ENCODE results near the gene SPINT2. TPM values are rescaled to one million over a fixed set of nuclear protein-coding genes. Genes with fewer than 3 reads are reported as not detected.

The SPINT2 gene
- total RNA-seq, 3 donors from 2014 or later (not counting 1 experiment from before 2014, with no cell fraction given): 2.7 to 13.7 (median 6.9) TPM

DNA sequence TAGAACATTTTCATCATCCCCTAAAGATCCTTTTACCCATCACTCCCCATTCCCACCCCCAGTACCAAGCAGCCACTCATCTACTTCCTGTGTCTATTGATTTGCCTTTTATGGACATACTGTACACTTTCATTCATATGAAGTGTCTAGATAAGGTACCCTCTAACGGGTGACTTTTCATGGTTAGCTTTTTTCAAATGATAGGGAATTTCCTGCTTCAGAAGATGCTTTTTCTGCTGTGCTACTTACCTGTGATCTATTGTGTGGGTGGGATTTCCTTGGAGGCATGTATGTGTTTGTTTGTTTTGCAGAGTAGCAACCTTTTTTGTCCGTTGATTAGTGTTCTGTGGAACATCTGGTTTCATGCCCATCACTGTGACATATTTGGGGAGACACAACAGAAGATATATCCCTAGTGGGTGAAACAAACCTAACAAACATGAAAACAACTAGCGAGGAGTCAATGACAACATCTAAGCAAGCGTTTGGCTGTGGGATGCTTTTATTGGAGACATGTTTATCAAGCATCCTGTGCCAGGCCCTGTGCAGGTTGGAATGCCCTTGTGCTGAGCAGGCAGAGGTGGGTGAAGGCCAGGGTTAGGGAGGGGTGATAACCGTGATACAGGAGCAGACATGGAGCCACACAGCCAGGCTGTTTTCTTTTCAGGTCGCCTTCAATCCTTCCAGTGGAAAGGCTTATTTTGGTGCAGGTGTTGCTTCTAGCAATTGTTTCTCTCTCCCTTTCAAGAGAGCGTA lies 17.6 kb downstream of the SPINT2 start:
- DNase-seq (peak in 1 of 2 donors; percentile 42), ATAC-seq (no peak)
- Mint-ChIP-seq H3K27ac (no peak overlapping the region), H3K36me3 (no peaks in the 10 kb centered on the region), H3K9me3 (no peaks in the 10 kb centered on the region), H3K27me3 (ENCODE audit: low read depth in 2 of 2) (no peaks in the 10 kb centered on the region), H3K4me1 (no peaks in the 10 kb centered on the region), H3K4me3 (no peak overlapping the region)
- TF ChIP-seq, protein P1, sequence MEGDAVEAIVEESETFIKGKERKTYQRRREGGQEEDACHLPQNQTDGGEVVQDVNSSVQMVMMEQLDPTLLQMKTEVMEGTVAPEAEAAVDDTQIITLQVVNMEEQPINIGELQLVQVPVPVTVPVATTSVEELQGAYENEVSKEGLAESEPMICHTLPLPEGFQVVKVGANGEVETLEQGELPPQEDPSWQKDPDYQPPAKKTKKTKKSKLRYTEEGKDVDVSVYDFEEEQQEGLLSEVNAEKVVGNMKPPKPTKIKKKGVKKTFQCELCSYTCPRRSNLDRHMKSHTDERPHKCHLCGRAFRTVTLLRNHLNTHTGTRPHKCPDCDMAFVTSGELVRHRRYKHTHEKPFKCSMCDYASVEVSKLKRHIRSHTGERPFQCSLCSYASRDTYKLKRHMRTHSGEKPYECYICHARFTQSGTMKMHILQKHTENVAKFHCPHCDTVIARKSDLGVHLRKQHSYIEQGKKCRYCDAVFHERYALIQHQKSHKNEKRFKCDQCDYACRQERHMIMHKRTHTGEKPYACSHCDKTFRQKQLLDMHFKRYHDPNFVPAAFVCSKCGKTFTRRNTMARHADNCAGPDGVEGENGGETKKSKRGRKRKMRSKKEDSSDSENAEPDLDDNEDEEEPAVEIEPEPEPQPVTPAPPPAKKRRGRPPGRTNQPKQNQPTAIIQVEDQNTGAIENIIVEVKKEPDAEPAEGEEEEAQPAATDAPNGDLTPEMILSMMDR (IDR thresholded peaks at IDR 0.05): no peak
- 74% methylated on average over 7 of the region's 7 CpGs for WGBS (ENCODE audit: insufficient coverage)
- H3K9me3 ChIP-seq (ENCODE audit: control insufficient read depth, insufficient read depth, low read length): no peaks in the 10 kb centered on the region
- H3K4me3 ChIP-seq (ENCODE audit: low read length): no peak overlapping the region
- no peaks in the 10 kb centered on the region for H3K36me3 ChIP-seq (ENCODE audit: control insufficient read depth, insufficient read depth, low read length)
- H3K27ac ChIP-seq (ENCODE audit: low read length): no peak overlapping the region
- H3K4me1 ChIP-seq (ENCODE audit: control insufficient read depth, insufficient read depth, low read length): no peaks in the 10 kb centered on the region
- intact Hi-C loops (cut with micrococcal nuclease): no loop called here
- no peaks in the 10 kb centered on the region for H3K27me3 ChIP-seq (ENCODE audit: control insufficient read depth, insufficient read depth, low read length)

DNA sequence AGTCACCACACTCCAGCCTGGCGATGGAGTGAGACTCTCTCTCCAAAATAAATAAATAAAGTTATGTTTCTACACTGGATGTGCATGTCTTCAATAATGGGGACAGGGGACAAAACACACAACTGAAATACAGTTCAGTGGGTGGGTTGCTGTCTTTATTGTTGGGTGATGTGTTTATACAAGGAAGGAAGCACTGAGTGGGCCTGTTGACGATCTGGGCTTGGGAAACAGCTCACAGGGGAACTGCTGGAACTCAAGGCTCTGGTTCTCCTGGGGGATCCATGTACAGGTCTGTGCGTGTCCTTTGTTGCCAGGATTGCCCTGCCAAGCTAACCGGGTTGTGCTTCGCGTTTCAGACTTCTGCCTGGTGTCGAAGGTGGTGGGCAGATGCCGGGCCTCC lies 18.9 kb downstream of the SPINT2 start:
- TF ChIP-seq, protein P1 (IDR thresholded peaks at IDR 0.05): no peak
- Mint-ChIP-seq H3K4me1 (no peaks in the 10 kb centered on the region), H3K4me3 (no peak overlapping the region), H3K9me3 (no peaks in the 10 kb centered on the region), H3K27me3 (ENCODE audit: low read depth in 2 of 2) (no peaks in the 10 kb centered on the region), H3K27ac (no peak overlapping the region), H3K36me3 (no peaks in the 10 kb centered on the region)
- H3K36me3 ChIP-seq (ENCODE audit: control insufficient read depth, insufficient read depth, low read length): no peaks in the 10 kb centered on the region
- H3K9me3 ChIP-seq (ENCODE audit: control insufficient read depth, insufficient read depth, low read length): no peaks in the 10 kb centered on the region
- peaks cover 2% of the 10 kb centered on the region for H3K4me1 ChIP-seq (ENCODE audit: control insufficient read depth, insufficient read depth, low read length)
- H3K27ac ChIP-seq (ENCODE audit: low read length): no peak overlapping the region
- ATAC-seq (no peak), DNase-seq (no peak)
- 94% methylated on average over 7 of the region's 8 CpGs for WGBS (ENCODE audit: insufficient coverage)
- intact Hi-C loops (cut with micrococcal nuclease): no loop called here
- H3K4me3 ChIP-seq (ENCODE audit: low read length): no peak overlapping the region
- no peaks in the 10 kb centered on the region for H3K27me3 ChIP-seq (ENCODE audit: control insufficient read depth, insufficient read depth, low read length)

DNA sequence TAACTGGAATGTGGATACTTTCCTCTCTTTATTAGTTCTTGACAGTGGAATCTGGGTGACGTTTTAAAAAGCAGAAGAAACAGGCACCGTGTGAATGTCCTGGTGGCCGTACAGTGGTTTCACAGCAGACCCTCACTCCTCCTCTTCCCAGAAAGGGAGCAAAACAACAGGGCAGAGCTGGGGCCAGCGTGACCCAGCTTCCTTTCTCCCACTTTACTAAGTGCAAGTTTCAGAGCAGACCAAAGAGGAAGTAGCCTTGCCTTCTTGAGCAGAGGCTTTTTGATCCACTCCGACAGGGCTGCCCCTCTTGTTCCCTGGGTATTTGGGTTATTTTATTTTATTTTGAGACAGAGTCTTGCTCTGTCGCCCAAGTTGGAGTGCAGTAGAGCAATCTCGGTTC lies 20.0 kb downstream of the SPINT2 start:
- Histone ChIP-seq H3K9me3 (ENCODE audit: control insufficient read depth, insufficient read depth, low read length) (no peaks in the 10 kb centered on the region), H3K27ac (ENCODE audit: low read length) (no peak overlapping the region), H3K4me3 (ENCODE audit: low read length) (no peak overlapping the region), H3K36me3 (ENCODE audit: control insufficient read depth, insufficient read depth, low read length) (no peaks in the 10 kb centered on the region), H3K4me1 (ENCODE audit: control insufficient read depth, insufficient read depth, low read length) (peaks cover 9% of the 10 kb centered on the region), H3K27me3 (ENCODE audit: control insufficient read depth, insufficient read depth, low read length) (no peaks in the 10 kb centered on the region)
- H3K27me3 Mint-ChIP-seq (ENCODE audit: low read depth in 2 of 2): no peaks in the 10 kb centered on the region
- H3K27ac Mint-ChIP-seq: no peak overlapping the region
- no peak overlapping the region for H3K4me3 Mint-ChIP-seq
- no peaks in the 10 kb centered on the region for H3K36me3 Mint-ChIP-seq
- DNase-seq (no peak), ATAC-seq (no peak)
- no peaks in the 10 kb centered on the region for H3K4me1 Mint-ChIP-seq
- TF ChIP-seq, protein P1 (IDR thresholded peaks at IDR 0.05): no peak
- intact Hi-C loops (cut with micrococcal nuclease): no loop called here
- WGBS (ENCODE audit: insufficient coverage): 27% methylated on average over 7 of the region's 7 CpGs
- H3K9me3 Mint-ChIP-seq: no peaks in the 10 kb centered on the region

DNA sequence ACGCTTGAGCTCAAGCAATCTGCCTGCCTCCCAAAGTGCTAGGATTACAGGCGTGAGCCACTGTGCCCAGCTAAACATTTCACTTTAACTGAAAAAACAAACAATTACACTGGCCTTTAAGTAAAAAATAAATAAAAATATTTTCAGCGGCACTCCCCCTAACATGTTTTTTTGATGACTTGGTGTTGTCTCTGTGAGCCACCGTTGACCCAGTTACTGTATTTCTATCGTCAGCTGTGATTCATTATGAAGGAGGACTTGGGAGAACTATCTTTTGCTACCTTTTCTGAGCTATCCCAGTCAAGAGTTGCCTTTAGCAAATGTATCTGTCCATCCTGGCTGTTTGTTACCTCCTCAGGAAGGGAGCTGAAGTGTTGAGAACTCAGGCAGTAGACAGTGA lies 21.2 kb downstream of the SPINT2 start:
- peaks cover 9% of the 10 kb centered on the region for H3K4me1 ChIP-seq (ENCODE audit: control insufficient read depth, insufficient read depth, low read length)
- intact Hi-C loops (cut with micrococcal nuclease): no loop called here
- H3K27ac Mint-ChIP-seq: no peak overlapping the region
- no peaks in the 10 kb centered on the region for H3K4me1 Mint-ChIP-seq
- TF ChIP-seq, protein P1 (IDR thresholded peaks at IDR 0.05): no peak
- no peak for DNase-seq
- H3K36me3 ChIP-seq (ENCODE audit: control insufficient read depth, insufficient read depth, low read length): no peaks in the 10 kb centered on the region
- H3K9me3 Mint-ChIP-seq: no peaks in the 10 kb centered on the region
- H3K4me3 ChIP-seq (ENCODE audit: low read length): no peak overlapping the region
- no peak for ATAC-seq
- H3K36me3 Mint-ChIP-seq: no peaks in the 10 kb centered on the region
- H3K27ac ChIP-seq (ENCODE audit: low read length): no peak overlapping the region
- no peaks in the 10 kb centered on the region for H3K27me3 ChIP-seq (ENCODE audit: control insufficient read depth, insufficient read depth, low read length)
- WGBS (ENCODE audit: insufficient coverage): 90% methylated on average over 5 of the region's 5 CpGs
- H3K27me3 Mint-ChIP-seq (ENCODE audit: low read depth in 2 of 2): no peaks in the 10 kb centered on the region
- no peaks in the 10 kb centered on the region for H3K9me3 ChIP-seq (ENCODE audit: control insufficient read depth, insufficient read depth, low read length)
- H3K4me3 Mint-ChIP-seq: no peak overlapping the region

Data from natural killer cell (primary cell).